Nephron (organoid): Measurements from ENCODE around the gene SLC6A17.

Experiments
- H3K27ac Mint-ChIP-seq, 3 experiments: 2 replicates each; pipeline ENCODE4 v1.8.0; 2020; ENCODE audit warnings: mixed read lengths in 3 of 3, mild to moderate bottlenecking in 2 of 3, moderate library complexity in 1 of 3
- H3K27me3 Mint-ChIP-seq: 2 replicates; pipeline ENCODE4 v1.8.0; 2021; ENCODE audit warnings: low read depth, mild to moderate bottlenecking, moderate library complexity, mixed read lengths
- H3K36me3 Mint-ChIP-seq: 2 replicates; pipeline ENCODE4 v1.8.0; 2020; ENCODE audit warnings: low read depth, mixed read lengths
- H3K4me1 Mint-ChIP-seq: 2 replicates; pipeline ENCODE4 v1.8.0; 2020; ENCODE audit warnings: mixed read lengths
- H3K4me3 Mint-ChIP-seq, 3 experiments: 2 replicates each; pipeline ENCODE4 v1.8.0; 2020; ENCODE audit warnings: mild to moderate bottlenecking in 3 of 3, mixed read lengths in 3 of 3, moderate library complexity in 2 of 3
- H3K9me3 Mint-ChIP-seq: 2 replicates; pipeline ENCODE4 v1.8.0; 2020; ENCODE audit warnings: mixed read lengths
- TF ChIP-seq, protein P1 (sequence below), 3 experiments: fragments of 200-600 bp; sonication (generic); IDR thresholded peaks; one replicate each; pipeline ENCODE4 v1.5.0; 2021; ENCODE audit warnings: antibody characterized with exemption in 3 of 3; ENCODE audit not compliant: unreplicated experiment in 3 of 3

Gene SLC6A17

DNA sequence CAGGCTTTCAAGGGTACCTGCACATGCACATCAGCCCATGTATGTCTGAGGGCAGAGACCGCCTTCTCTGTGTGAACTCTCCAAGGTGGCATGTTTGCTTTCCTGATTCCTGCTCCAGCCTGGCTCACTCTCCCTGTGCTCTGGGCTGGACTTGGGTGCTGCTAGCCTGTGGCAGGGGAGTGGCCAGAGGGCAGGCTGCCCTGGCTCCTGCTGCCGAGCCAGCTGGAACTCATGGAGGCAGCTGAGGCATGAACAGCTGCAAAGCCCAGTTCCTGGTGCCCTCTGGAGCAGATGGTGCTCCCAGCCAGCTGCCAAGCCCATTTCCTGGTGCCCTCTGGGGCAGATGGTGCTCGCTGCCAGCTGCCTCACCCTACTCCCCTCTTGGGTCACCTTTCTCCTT lies 30.5 kb upstream of the SLC6A17 start:
- H3K4me1 Mint-ChIP-seq = no peaks in the 10 kb centered on the region
- TF ChIP-seq, protein P1, sequence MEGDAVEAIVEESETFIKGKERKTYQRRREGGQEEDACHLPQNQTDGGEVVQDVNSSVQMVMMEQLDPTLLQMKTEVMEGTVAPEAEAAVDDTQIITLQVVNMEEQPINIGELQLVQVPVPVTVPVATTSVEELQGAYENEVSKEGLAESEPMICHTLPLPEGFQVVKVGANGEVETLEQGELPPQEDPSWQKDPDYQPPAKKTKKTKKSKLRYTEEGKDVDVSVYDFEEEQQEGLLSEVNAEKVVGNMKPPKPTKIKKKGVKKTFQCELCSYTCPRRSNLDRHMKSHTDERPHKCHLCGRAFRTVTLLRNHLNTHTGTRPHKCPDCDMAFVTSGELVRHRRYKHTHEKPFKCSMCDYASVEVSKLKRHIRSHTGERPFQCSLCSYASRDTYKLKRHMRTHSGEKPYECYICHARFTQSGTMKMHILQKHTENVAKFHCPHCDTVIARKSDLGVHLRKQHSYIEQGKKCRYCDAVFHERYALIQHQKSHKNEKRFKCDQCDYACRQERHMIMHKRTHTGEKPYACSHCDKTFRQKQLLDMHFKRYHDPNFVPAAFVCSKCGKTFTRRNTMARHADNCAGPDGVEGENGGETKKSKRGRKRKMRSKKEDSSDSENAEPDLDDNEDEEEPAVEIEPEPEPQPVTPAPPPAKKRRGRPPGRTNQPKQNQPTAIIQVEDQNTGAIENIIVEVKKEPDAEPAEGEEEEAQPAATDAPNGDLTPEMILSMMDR (IDR thresholded peaks at IDR 0.05; ENCODE audit: unreplicated experiment in 3 of 3) = no peak
- H3K27me3 Mint-ChIP-seq = peaks cover 72% of the 10 kb centered on the region
- no peak overlapping the region for H3K27ac Mint-ChIP-seq
- H3K9me3 Mint-ChIP-seq = peaks cover 36% of the 10 kb centered on the region
- H3K36me3 Mint-ChIP-seq = peaks cover 16% of the 10 kb centered on the region
- no peak overlapping the region for H3K4me3 Mint-ChIP-seq

DNA sequence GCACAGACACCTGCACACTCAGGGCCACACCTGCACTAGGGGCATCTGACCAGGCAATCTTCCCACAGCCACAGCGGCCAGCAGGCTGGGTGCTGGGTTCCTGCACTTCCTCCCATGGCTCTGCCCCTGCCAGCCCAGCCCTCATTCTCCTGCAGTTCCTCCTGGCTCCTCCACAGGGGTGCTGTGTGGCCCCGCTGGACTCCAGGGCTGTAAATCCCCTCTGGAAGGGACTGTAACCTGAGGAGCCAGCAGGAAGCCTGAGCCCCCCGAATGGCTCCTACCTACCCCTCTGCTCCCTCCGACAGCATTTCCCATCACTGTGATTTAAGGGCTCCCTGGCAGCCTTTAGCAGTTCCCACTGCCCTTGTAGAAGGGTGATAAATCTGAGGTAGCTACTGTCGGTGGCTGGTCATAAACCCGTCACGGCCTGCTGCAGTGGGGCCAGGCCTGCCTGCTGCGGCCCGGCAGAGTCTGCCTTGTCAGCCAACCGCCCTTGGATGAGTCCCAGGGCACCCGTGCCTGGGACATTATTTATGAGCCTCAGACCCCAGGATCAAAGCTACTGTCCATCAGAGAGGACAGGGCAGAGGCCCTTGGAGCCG lies 29.2 kb upstream of the SLC6A17 start:
- Mint-ChIP-seq H3K36me3 (peaks cover 16% of the 10 kb centered on the region), H3K27me3 (peaks cover 68% of the 10 kb centered on the region), H3K27ac (peak overlapping the region in 1 of 3 experiments; percentile 38), H3K9me3 (peaks cover 41% of the 10 kb centered on the region), H3K4me1 (no peaks in the 10 kb centered on the region), H3K4me3 (no peak overlapping the region)
- TF ChIP-seq, protein P1 (IDR thresholded peaks at IDR 0.05; ENCODE audit: unreplicated experiment in 3 of 3) = no peak

DNA sequence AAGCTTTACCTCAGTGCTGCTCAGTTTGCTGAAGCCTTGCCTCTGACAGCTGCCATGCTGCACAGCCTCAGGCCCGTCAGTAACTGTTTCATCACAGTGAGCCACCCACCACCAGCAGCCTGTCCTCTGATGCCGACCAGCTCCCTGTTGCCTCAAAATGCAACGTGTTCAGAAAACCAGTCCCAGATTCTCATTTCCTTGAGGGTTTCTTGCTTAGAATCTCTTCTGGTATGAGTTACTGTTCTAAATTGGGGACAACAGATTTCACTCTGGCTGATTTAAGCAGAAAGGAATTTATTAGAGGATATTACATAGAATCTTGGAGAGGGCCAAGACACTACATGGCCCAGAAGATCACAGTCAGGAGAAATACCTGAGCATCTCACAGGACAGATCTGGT lies 27.1 kb upstream of the SLC6A17 start:
- TF ChIP-seq, protein P1 (IDR thresholded peaks at IDR 0.05; ENCODE audit: unreplicated experiment in 3 of 3) = no peak
- Mint-ChIP-seq H3K27me3 (peaks cover 60% of the 10 kb centered on the region), H3K4me1 (no peaks in the 10 kb centered on the region), H3K36me3 (peaks cover 16% of the 10 kb centered on the region), H3K9me3 (peaks cover 41% of the 10 kb centered on the region), H3K27ac (no peak overlapping the region), H3K4me3 (no peak overlapping the region)

DNA sequence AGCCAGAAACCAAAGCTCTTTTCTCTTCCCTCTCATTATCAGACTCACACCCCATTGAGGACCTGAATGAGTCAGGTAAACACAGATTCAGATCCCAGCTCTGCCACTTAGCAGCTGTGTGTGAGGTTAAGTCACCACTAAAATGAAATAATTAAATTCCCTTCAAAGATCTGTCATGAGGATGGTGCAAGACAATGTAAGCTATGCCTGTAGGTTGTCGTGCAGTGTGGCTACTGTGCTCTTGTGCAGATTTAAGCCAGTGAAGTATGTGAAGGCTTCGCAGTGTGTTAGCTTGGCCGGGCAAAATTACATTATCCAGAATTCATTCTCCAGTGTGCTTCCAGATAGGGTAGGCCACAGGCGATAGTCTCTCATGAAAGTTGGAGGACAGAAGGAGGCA lies 24.5 kb upstream of the SLC6A17 start:
- TF ChIP-seq, protein P1 (IDR thresholded peaks at IDR 0.05; ENCODE audit: unreplicated experiment in 3 of 3) = no peak
- Mint-ChIP-seq H3K36me3 (peaks cover 10% of the 10 kb centered on the region), H3K27ac (no peak overlapping the region), H3K4me1 (no peaks in the 10 kb centered on the region), H3K9me3 (peaks cover 26% of the 10 kb centered on the region), H3K4me3 (no peak overlapping the region), H3K27me3 (peaks cover 62% of the 10 kb centered on the region)

DNA sequence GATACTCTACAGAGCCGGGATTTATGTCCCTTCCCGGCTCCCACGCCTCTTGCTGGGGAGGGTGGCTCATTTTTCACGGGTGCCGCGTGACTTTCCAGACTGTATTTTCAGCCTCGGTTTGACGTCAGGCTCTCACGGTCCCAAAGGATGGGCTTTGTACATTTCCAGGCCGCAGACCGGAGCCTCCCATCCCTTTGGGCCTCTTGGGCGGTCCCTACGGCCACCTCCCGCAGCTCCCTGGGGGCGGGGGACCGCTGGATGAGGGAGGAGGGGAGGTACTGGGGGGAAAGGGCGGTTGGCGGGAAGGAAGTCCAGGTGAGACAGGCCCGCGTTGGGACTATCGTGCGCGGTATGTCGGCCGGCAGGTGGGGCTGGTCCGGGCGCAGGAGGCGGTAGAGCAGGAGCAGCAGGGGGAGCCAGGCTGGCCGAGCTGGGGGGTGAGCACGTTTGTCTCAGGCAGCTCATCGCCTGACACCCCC lies 20.1 kb upstream of the SLC6A17 start:
- H3K9me3 Mint-ChIP-seq = peaks cover 3% of the 10 kb centered on the region
- H3K4me3 Mint-ChIP-seq = no peak overlapping the region

More for the DNA sequence above, 20.1 kb upstream of the SLC6A17 start:
- Mint-ChIP-seq H3K36me3 (no peaks in the 10 kb centered on the region), H3K27ac (no peak overlapping the region), H3K27me3 (peaks cover 76% of the 10 kb centered on the region), H3K4me1 (peaks cover 19% of the 10 kb centered on the region)
- TF ChIP-seq, protein P1 (IDR thresholded peaks at IDR 0.05; ENCODE audit: unreplicated experiment in 3 of 3) = peak in 2 of 3 experiments; percentile 13 to 25
